ENCODE measurements around the gene SLC20A1. TPM values are rescaled to one million over a fixed set of nuclear protein-coding genes. Genes with fewer than 3 reads are reported as not detected.

Gene SLC20A1
- total RNA-seq, 1 donor from 2014 or later: 114 TPM

DNA sequence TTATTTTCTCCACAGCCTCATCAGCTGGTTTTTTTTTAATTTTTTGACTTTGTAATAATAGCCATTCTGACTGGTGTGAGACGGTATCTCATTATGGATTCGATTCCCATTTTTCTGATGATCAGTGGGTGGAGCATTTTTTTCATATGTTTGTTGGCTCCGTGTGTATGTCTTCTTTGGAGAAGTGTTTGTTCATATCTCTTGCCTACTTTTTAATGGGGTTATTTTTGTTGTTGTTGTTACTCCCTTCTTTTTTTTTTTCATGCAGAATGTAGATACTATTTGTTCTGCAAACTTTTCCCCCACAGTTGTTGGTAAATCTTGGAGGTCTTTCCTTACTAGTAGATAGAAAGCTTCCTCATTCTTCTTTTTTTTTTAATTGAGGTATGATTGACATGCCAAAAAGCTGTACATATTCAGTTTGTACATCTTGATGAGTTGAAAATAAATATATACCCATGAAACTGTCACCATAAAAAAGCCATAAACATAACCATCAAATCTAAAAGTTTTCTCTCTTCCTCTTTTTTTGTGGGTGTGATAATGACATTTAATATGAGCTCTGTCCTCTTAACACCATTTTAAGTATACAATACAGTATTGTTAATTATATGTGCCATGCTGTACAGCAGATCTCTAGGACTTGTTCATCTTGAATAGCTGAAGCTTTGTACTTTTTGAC, 53.2 kb downstream of the SLC20A1 start:
- Mint-ChIP-seq H3K9me3 (no peaks in the 10 kb centered on the region), H3K36me3 (ENCODE audit: low read depth) (no peaks in the 10 kb centered on the region), H3K27me3 (ENCODE audit: low read depth) (no peaks in the 10 kb centered on the region), H3K4me1 (no peaks in the 10 kb centered on the region), H3K27ac (ENCODE audit: unreplicated experiment) (no peak overlapping the region), H3K4me3 (no peak overlapping the region)
- DNase-seq (ENCODE audit: low read depth, low spot score): no peak
- TF ChIP-seq, protein P1, sequence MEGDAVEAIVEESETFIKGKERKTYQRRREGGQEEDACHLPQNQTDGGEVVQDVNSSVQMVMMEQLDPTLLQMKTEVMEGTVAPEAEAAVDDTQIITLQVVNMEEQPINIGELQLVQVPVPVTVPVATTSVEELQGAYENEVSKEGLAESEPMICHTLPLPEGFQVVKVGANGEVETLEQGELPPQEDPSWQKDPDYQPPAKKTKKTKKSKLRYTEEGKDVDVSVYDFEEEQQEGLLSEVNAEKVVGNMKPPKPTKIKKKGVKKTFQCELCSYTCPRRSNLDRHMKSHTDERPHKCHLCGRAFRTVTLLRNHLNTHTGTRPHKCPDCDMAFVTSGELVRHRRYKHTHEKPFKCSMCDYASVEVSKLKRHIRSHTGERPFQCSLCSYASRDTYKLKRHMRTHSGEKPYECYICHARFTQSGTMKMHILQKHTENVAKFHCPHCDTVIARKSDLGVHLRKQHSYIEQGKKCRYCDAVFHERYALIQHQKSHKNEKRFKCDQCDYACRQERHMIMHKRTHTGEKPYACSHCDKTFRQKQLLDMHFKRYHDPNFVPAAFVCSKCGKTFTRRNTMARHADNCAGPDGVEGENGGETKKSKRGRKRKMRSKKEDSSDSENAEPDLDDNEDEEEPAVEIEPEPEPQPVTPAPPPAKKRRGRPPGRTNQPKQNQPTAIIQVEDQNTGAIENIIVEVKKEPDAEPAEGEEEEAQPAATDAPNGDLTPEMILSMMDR (conservative IDR thresholded peaks at IDR 0.05): no peak

DNA sequence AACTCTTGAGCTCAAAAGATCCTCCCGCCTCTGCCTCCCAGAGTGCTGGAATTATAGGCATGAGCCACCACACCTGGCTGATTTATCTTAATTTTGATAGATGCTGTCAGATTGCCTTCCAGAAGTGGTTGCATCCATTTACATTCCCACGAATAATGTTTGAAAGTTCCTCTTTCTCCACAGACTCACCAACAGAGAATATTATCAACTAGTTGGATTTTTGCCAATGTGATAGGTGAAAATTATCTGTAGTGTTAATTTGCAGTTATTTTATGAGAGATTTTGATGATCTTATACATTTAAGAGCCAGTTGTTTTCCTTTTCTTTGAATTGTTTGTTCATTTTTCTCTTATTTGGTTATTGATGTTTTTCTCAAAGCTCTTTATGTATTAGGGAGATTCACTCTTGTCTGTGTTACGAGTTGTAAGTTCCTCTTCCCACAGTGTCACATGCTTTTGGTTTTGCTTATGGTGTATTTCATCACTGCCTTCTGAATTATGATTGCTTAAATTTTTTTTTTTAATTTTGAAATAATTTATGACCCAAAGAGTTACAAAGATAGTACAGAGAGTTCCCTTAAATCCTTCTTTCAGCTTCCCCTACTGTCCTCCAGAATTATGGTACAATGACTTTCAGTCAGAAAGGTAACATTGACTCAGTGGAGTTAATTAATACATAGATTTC, 54.4 kb downstream of the SLC20A1 start:
- Mint-ChIP-seq H3K27ac (ENCODE audit: unreplicated experiment) (no peak overlapping the region), H3K36me3 (ENCODE audit: low read depth) (no peaks in the 10 kb centered on the region), H3K4me3 (no peak overlapping the region), H3K9me3 (no peaks in the 10 kb centered on the region), H3K27me3 (ENCODE audit: low read depth) (no peaks in the 10 kb centered on the region), H3K4me1 (no peaks in the 10 kb centered on the region)
- TF ChIP-seq, protein P1 (conservative IDR thresholded peaks at IDR 0.05): no peak
- no peak for DNase-seq (ENCODE audit: low read depth, low spot score)

DNA sequence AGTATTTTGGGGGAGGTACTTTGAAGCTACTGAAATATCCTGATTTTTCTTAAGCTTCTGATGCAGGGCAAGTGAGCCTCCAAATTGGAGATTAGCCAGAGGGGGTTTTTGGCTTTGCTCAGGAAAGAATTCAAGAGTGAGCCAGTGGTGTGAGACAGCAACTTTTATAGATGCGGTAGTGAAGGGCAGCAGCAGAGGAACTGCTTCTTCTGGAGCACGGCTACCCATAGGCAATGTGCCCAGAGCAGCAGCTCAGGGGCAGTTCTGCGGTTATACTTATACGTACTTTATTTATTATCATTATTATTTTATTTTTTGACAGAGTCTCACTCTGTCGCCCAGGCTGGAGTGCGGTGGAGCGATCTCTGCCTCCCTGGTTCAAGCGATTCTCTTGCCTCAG, 55.3 kb downstream of the SLC20A1 start:
- Mint-ChIP-seq H3K9me3 (no peaks in the 10 kb centered on the region), H3K27me3 (ENCODE audit: low read depth) (no peaks in the 10 kb centered on the region), H3K36me3 (ENCODE audit: low read depth) (no peaks in the 10 kb centered on the region), H3K4me1 (no peaks in the 10 kb centered on the region), H3K27ac (ENCODE audit: unreplicated experiment) (no peak overlapping the region), H3K4me3 (no peak overlapping the region)
- TF ChIP-seq, protein P1 (conservative IDR thresholded peaks at IDR 0.05): no peak
- no peak for DNase-seq (ENCODE audit: low read depth, low spot score)

DNA sequence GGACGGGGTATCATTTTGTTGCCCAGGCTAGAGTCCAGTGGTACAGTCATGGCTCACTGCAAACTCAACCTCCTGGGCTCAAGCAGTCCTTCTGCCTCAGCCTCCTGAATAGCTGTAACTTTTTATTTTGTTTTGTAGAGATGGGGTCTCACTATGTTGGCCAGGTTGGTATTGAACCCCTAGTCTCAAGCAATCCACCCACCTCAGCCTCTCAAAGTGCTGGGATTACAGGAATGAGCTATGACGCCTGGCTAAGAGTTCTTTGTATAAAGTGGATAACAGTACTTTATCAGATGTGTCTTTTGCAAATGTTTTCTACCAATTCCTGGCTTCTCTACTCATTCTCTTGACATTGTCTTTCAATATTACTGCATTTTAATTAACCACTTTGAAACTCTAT, 57.9 kb downstream of the SLC20A1 start:
- DNase-seq (ENCODE audit: low read depth, low spot score): no peak
- Mint-ChIP-seq H3K4me1 (no peaks in the 10 kb centered on the region), H3K9me3 (no peaks in the 10 kb centered on the region), H3K27ac (ENCODE audit: unreplicated experiment) (no peak overlapping the region), H3K36me3 (ENCODE audit: low read depth) (no peaks in the 10 kb centered on the region), H3K27me3 (ENCODE audit: low read depth) (peaks cover 4% of the 10 kb centered on the region), H3K4me3 (no peak overlapping the region)
- TF ChIP-seq, protein P1 (conservative IDR thresholded peaks at IDR 0.05): no peak

DNA sequence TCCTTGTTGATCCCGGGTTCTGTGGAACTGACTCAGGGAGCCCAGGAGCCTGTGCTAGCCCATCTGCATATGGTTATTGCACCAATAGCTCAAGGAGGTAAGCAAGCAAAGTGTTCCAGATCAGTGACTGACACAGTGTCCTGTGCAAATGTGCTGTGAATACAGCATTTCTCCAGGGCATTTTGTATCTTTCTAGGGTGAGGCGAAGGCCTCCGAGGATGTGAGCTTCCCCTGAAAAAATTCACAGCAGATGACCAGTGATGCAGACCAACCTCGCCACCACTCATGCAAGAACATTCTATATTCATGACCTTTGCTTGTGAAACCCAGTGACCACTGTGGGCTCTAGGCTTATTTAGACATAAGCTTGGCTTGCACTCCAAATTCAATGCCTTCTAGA, 59.8 kb downstream of the SLC20A1 start:
- H3K36me3 Mint-ChIP-seq (ENCODE audit: low read depth): no peaks in the 10 kb centered on the region
- no peaks in the 10 kb centered on the region for H3K4me1 Mint-ChIP-seq
- no peak overlapping the region for H3K27ac Mint-ChIP-seq (ENCODE audit: unreplicated experiment)
- H3K9me3 Mint-ChIP-seq: no peaks in the 10 kb centered on the region
- no peak for DNase-seq (ENCODE audit: low read depth, low spot score)
- TF ChIP-seq, protein P1 (conservative IDR thresholded peaks at IDR 0.05): no peak
- H3K27me3 Mint-ChIP-seq (ENCODE audit: low read depth): peaks cover 6% of the 10 kb centered on the region
- no peak overlapping the region for H3K4me3 Mint-ChIP-seq
